T-helper 2 cell treated with Interferon-gamma antibody and Interleukin-4, amounts not matched to agents 5 μg/mL and 100 μg/mL, for 36 hours (primary cell): ENCODE measurements around the gene WDR45B.

Experiments
- DNase-seq: peaks from one replicate; pipeline ENCODE4 v3.0.0; 2021; ENCODE audit warnings: low spot score
- H3K27ac Mint-ChIP-seq: one replicate; pipeline ENCODE4 v1.8.0; 2021; ENCODE audit warnings: mild to moderate bottlenecking, mixed read lengths
- H3K27me3 Mint-ChIP-seq: one replicate; pipeline ENCODE4 v1.8.0; 2021; ENCODE audit warnings: low read depth, mixed read lengths
- H3K36me3 Mint-ChIP-seq: one replicate; pipeline ENCODE4 v1.8.0; 2021; ENCODE audit warnings: low read depth, mixed read lengths
- H3K4me1 Mint-ChIP-seq: one replicate; pipeline ENCODE4 v1.8.0; 2021; ENCODE audit warnings: low read depth, mixed read lengths
- H3K4me3 Mint-ChIP-seq: one replicate; pipeline ENCODE4 v1.8.0; 2022; ENCODE audit warnings: mild to moderate bottlenecking, moderate library complexity, mixed read lengths
- H3K9me3 Mint-ChIP-seq: one replicate; pipeline ENCODE4 v1.8.0; 2021; ENCODE audit warnings: mixed read lengths

Gene WDR45B

GRCh38 chr17:82599674-82600661 is 48.3 kb downstream of the WDR45B start:
- DNase-seq = no peak
- H3K4me3 Mint-ChIP-seq = no peak overlapping the region
- no peaks in the 10 kb centered on the region for H3K9me3 Mint-ChIP-seq
- H3K4me1 Mint-ChIP-seq = peaks cover 12% of the 10 kb centered on the region
- no peaks in the 10 kb centered on the region for H3K27me3 Mint-ChIP-seq
- no peak overlapping the region for H3K27ac Mint-ChIP-seq
- H3K36me3 Mint-ChIP-seq = peaks cover 51% of the 10 kb centered on the region

- Mint-ChIP-seq H3K36me3 (peaks cover 42% of the 10 kb centered on the region), H3K27ac (no peak overlapping the region), H3K4me1 (peaks cover 7% of the 10 kb centered on the region), H3K27me3 (no peaks in the 10 kb centered on the region), H3K4me3 (no peak overlapping the region), H3K9me3 (no peaks in the 10 kb centered on the region)
- DNase-seq = no peak
These were observed 49.8 kb downstream of the WDR45B start for GRCh38 chr17:82598256-82599119.

- no peak overlapping the region for H3K4me3 Mint-ChIP-seq
- no peak for DNase-seq
- H3K9me3 Mint-ChIP-seq = no peaks in the 10 kb centered on the region
- peaks cover 31% of the 10 kb centered on the region for H3K36me3 Mint-ChIP-seq
- H3K27ac Mint-ChIP-seq = no peak overlapping the region
- peaks cover 17% of the 10 kb centered on the region for H3K4me1 Mint-ChIP-seq
- no peaks in the 10 kb centered on the region for H3K27me3 Mint-ChIP-seq
These were observed 51.2 kb downstream of the WDR45B start for GRCh38 chr17:82596837-82597672.

- DNase-seq = no peak
- H3K4me1 Mint-ChIP-seq = peaks cover 23% of the 10 kb centered on the region
- H3K4me3 Mint-ChIP-seq = no peak overlapping the region
- H3K27ac Mint-ChIP-seq = no peak overlapping the region
- H3K36me3 Mint-ChIP-seq = peaks cover 24% of the 10 kb centered on the region
- no peaks in the 10 kb centered on the region for H3K27me3 Mint-ChIP-seq
- H3K9me3 Mint-ChIP-seq = no peaks in the 10 kb centered on the region
These were observed 51.9 kb downstream of the WDR45B start for GRCh38 chr17:82596296-82596695.

GRCh38 chr17:82595893-82596292 is 52.4 kb downstream of the WDR45B start:
- DNase-seq = no peak
- Mint-ChIP-seq H3K9me3 (no peaks in the 10 kb centered on the region), H3K4me3 (no peak overlapping the region), H3K36me3 (peaks cover 20% of the 10 kb centered on the region), H3K27ac (no peak overlapping the region), H3K4me1 (peaks cover 23% of the 10 kb centered on the region), H3K27me3 (no peaks in the 10 kb centered on the region)

GRCh38 chr17:82594571-82594970 is 53.7 kb downstream of the WDR45B start:
- peaks cover 23% of the 10 kb centered on the region for H3K4me1 Mint-ChIP-seq

GRCh38 chr17:82593590-82594087 is 54.6 kb downstream of the WDR45B start:
- Mint-ChIP-seq H3K36me3 (peaks cover 23% of the 10 kb centered on the region), H3K4me1 (peaks cover 23% of the 10 kb centered on the region), H3K27ac (peak overlapping the region; percentile 89), H3K9me3 (no peaks in the 10 kb centered on the region), H3K27me3 (no peaks in the 10 kb centered on the region), H3K4me3 (peak overlapping the region; percentile 80)
- DNase-seq = no peak

More at GRCh38 chr17:82594571-82594970, 53.7 kb downstream of the WDR45B start:
- no peak for DNase-seq
- Mint-ChIP-seq H3K27me3 (no peaks in the 10 kb centered on the region), H3K36me3 (peaks cover 23% of the 10 kb centered on the region), H3K9me3 (no peaks in the 10 kb centered on the region), H3K4me3 (peak overlapping the region; percentile 54), H3K27ac (peak overlapping the region; percentile 63)

- peak; percentile 55 for DNase-seq
- peaks cover 19% of the 10 kb centered on the region for H3K36me3 Mint-ChIP-seq
- no peaks in the 10 kb centered on the region for H3K9me3 Mint-ChIP-seq
- peak overlapping the region; percentile 89 for H3K27ac Mint-ChIP-seq
- H3K27me3 Mint-ChIP-seq = no peaks in the 10 kb centered on the region
- H3K4me3 Mint-ChIP-seq = peak overlapping the region; percentile 80
- H3K4me1 Mint-ChIP-seq = peaks cover 23% of the 10 kb centered on the region
These were observed 55.3 kb downstream of the WDR45B start for GRCh38 chr17:82592767-82593589.

- Mint-ChIP-seq H3K27me3 (no peaks in the 10 kb centered on the region), H3K27ac (peak overlapping the region; percentile 89), H3K4me1 (peaks cover 23% of the 10 kb centered on the region), H3K9me3 (no peaks in the 10 kb centered on the region), H3K4me3 (peak overlapping the region; percentile 80), H3K36me3 (peaks cover 21% of the 10 kb centered on the region)
- no peak for DNase-seq
These were observed 55.9 kb downstream of the WDR45B start for GRCh38 chr17:82592289-82592766.

GRCh38 chr17:82590881-82591539 is 57.2 kb downstream of the WDR45B start:
- no peaks in the 10 kb centered on the region for H3K9me3 Mint-ChIP-seq
- peak overlapping the region; percentile 60 for H3K27ac Mint-ChIP-seq
- no peak overlapping the region for H3K4me3 Mint-ChIP-seq
- no peaks in the 10 kb centered on the region for H3K27me3 Mint-ChIP-seq
- peaks cover 23% of the 10 kb centered on the region for H3K36me3 Mint-ChIP-seq
- peaks cover 26% of the 10 kb centered on the region for H3K4me1 Mint-ChIP-seq
- DNase-seq = no peak

- peaks cover 25% of the 10 kb centered on the region for H3K36me3 Mint-ChIP-seq
These were observed 58.0 kb downstream of the WDR45B start for GRCh38 chr17:82590216-82590615.

GRCh38 chr17:82589851-82590180 is 58.4 kb downstream of the WDR45B start:
- H3K36me3 Mint-ChIP-seq = peaks cover 24% of the 10 kb centered on the region
- no peak for DNase-seq
- no peak overlapping the region for H3K4me3 Mint-ChIP-seq
- no peaks in the 10 kb centered on the region for H3K27me3 Mint-ChIP-seq
- no peaks in the 10 kb centered on the region for H3K9me3 Mint-ChIP-seq
- peaks cover 26% of the 10 kb centered on the region for H3K4me1 Mint-ChIP-seq
- H3K27ac Mint-ChIP-seq = peak overlapping the region; percentile 60

More at GRCh38 chr17:82590216-82590615, 58.0 kb downstream of the WDR45B start:
- Mint-ChIP-seq H3K4me1 (peaks cover 26% of the 10 kb centered on the region), H3K9me3 (no peaks in the 10 kb centered on the region), H3K27me3 (no peaks in the 10 kb centered on the region), H3K27ac (peak overlapping the region; percentile 60), H3K4me3 (no peak overlapping the region)
- no peak for DNase-seq
